H9 (cell line): ENCODE results near the gene SLC12A3. TPM values are rescaled to one million over a fixed set of nuclear protein-coding genes. Genes with fewer than 3 reads are reported as not detected.

ENCODE experiments used
- DNase-seq: peaks from one replicate; pipeline ENCODE4 v3.0.0-alpha.2; 2017
- H2AFZ ChIP-seq: one replicate; pipeline ENCODE4 v1.6.1; 2013; ENCODE audit warnings: mild to moderate bottlenecking, low read length, control low read depth, moderate library complexity
- H2AK5ac ChIP-seq: 2 replicates; pipeline ENCODE4 v1.6.1; 2013; ENCODE audit warnings: low read length, control low read depth, mixed read lengths; ENCODE audit not compliant: insufficient read length
- H2BK120ac ChIP-seq: one replicate; pipeline ENCODE4 v1.6.1; 2013; ENCODE audit warnings: low read depth, mild to moderate bottlenecking, low read length, control low read depth, inconsistent platforms; ENCODE audit not compliant: poor library complexity, severe bottlenecking
- H2BK12ac ChIP-seq: 2 replicates; pipeline ENCODE4 v1.6.1; 2013; ENCODE audit warnings: low read length, control low read depth, mixed read lengths, low read depth; ENCODE audit not compliant: insufficient read length
- H2BK15ac ChIP-seq: 2 replicates; pipeline ENCODE4 v1.6.1; 2013; ENCODE audit warnings: low read depth, low read length, control low read depth
- H2BK20ac ChIP-seq: one replicate; pipeline ENCODE4 v1.6.1; 2013; ENCODE audit warnings: low read depth, mild to moderate bottlenecking, low read length, control low read depth, inconsistent platforms; ENCODE audit not compliant: poor library complexity, severe bottlenecking
- H2BK5ac ChIP-seq: 2 replicates; pipeline ENCODE4 v1.6.1; 2013; ENCODE audit warnings: low read length, control low read depth, mixed read lengths; ENCODE audit not compliant: insufficient read length
- H3K14ac ChIP-seq: 2 replicates; pipeline ENCODE4 v1.6.1; 2013; ENCODE audit warnings: low read length, control low read depth; ENCODE audit not compliant: insufficient read depth
- H3K18ac ChIP-seq: 2 replicates; pipeline ENCODE4 v1.6.1; 2013; ENCODE audit warnings: low read depth, mild to moderate bottlenecking, mixed read lengths, low read length, control low read depth; ENCODE audit not compliant: insufficient read length
- H3K23ac ChIP-seq: 2 replicates; pipeline ENCODE4 v1.6.1; 2013; ENCODE audit warnings: low read length, control low read depth, mixed read lengths, low read depth; ENCODE audit not compliant: insufficient read length
- H3K23me2 ChIP-seq: 2 replicates; pipeline ENCODE4 v1.6.1; 2013; ENCODE audit warnings: low read depth, mild to moderate bottlenecking, mixed read lengths, low read length, control low read depth; ENCODE audit not compliant: insufficient read length, poor library complexity, severe bottlenecking
- H3K27ac ChIP-seq: 2 replicates; pipeline ENCODE4 v1.5.1; 2013; ENCODE audit warnings: low read length, control low read depth, mixed read lengths, low read depth; ENCODE audit not compliant: insufficient read length
- H3K27me3 ChIP-seq: 2 replicates; pipeline ENCODE4 v1.6.1; 2013; ENCODE audit warnings: low read length, control low read depth, inconsistent platforms; ENCODE audit not compliant: insufficient read depth
- H3K4ac ChIP-seq: 2 replicates; pipeline ENCODE4 v1.6.1; 2013; ENCODE audit warnings: low read depth, mild to moderate bottlenecking, control low read depth, inconsistent platforms, low read length, moderate library complexity
- H3K4me1 ChIP-seq: 2 replicates; pipeline ENCODE4 v1.6.1; 2013; ENCODE audit warnings: low read length, control low read depth, inconsistent platforms; ENCODE audit not compliant: insufficient read depth
- H3K4me2 ChIP-seq: 2 replicates; pipeline ENCODE4 v1.6.1; 2013; ENCODE audit warnings: low read length, control low read depth, mixed read lengths; ENCODE audit not compliant: insufficient read length, insufficient read depth
- H3K56ac ChIP-seq: 2 replicates; pipeline ENCODE4 v1.6.1; 2013; ENCODE audit warnings: low read depth, mild to moderate bottlenecking, mixed read lengths, low read length, control low read depth; ENCODE audit not compliant: insufficient read length
- H3K79me1 ChIP-seq: 2 replicates; pipeline ENCODE4 v1.6.1; 2013; ENCODE audit warnings: low read depth, mild to moderate bottlenecking, moderate library complexity, low read length, control low read depth, inconsistent platforms; ENCODE audit not compliant: insufficient read depth, poor library complexity, severe bottlenecking
- H3K79me2 ChIP-seq: 2 replicates; pipeline ENCODE4 v1.6.1; 2013; ENCODE audit warnings: low read length, control low read depth, inconsistent platforms; ENCODE audit not compliant: insufficient read depth
- H3K9ac ChIP-seq: 2 replicates; pipeline ENCODE4 v1.6.1; 2013; ENCODE audit warnings: low read length, control low read depth, mixed read lengths; ENCODE audit not compliant: insufficient read length; ENCODE audit errors: extremely low read depth
- H3K9me3 ChIP-seq: one replicate; pipeline ENCODE4 v1.6.1; 2013; ENCODE audit warnings: low read depth, low read length, inconsistent platforms; ENCODE audit not compliant: control insufficient read depth
- H3T11ph ChIP-seq: one replicate; pipeline ENCODE4 v1.6.1; 2013; ENCODE audit warnings: mild to moderate bottlenecking, low read length, control low read depth, inconsistent platforms
- H4K20me1 ChIP-seq: one replicate; pipeline ENCODE4 v1.6.1; 2013; ENCODE audit not compliant: control insufficient read depth, insufficient read length, insufficient read depth
- H4K5ac ChIP-seq: 2 replicates; pipeline ENCODE4 v1.6.1; 2013; ENCODE audit warnings: low read depth, mild to moderate bottlenecking, mixed read lengths, low read length, control low read depth; ENCODE audit not compliant: insufficient read length
- H4K8ac ChIP-seq: replicated peaks from 2 replicates; pipeline ENCODE4 v1.6.1; 2013; ENCODE audit warnings: low read length, control low read depth, mixed read lengths, low read depth; ENCODE audit not compliant: insufficient read length
- H4K91ac ChIP-seq: 2 replicates; pipeline ENCODE4 v1.6.1; 2013; ENCODE audit warnings: low read depth, mild to moderate bottlenecking, moderate library complexity, mixed read lengths, low read length, control low read depth; ENCODE audit not compliant: insufficient read length
- H3K27ac Mint-ChIP-seq, 3 experiments: 2 replicates in 2 of 3; 3 replicates in 1 of 3; pipeline ENCODE4 v1.8.0; 2020 to 2021; ENCODE audit warnings: mixed read lengths in 3 of 3, mild to moderate bottlenecking in 1 of 3, moderate library complexity in 1 of 3
- H3K27me3 Mint-ChIP-seq: 2 replicates; pipeline ENCODE4 v1.8.0; 2021; ENCODE audit warnings: low read depth, mild to moderate bottlenecking, moderate library complexity, mixed read lengths
- H3K36me3 Mint-ChIP-seq, 3 experiments: 2 replicates in 2 of 3; 3 replicates in 1 of 3; pipeline ENCODE4 v1.8.0; 2020 to 2021; ENCODE audit warnings: low read depth in 3 of 3, mixed read lengths in 3 of 3; ENCODE audit not compliant: insufficient read depth in 1 of 3
- H3K4me1 Mint-ChIP-seq, 2 experiments: 2 replicates each; pipeline ENCODE4 v1.8.0; 2020; ENCODE audit warnings: mixed read lengths in 2 of 2
- H3K4me3 Mint-ChIP-seq, 2 experiments: 2 replicates in 1 of 2; 3 replicates in 1 of 2; pipeline ENCODE4 v1.8.0; 2020 to 2021; ENCODE audit warnings: mild to moderate bottlenecking in 2 of 2, mixed read lengths in 2 of 2, moderate library complexity in 1 of 2
- H3K9me3 Mint-ChIP-seq, 2 experiments: 2 replicates in 1 of 2; 3 replicates in 1 of 2; pipeline ENCODE4 v1.8.0; 2020; ENCODE audit warnings: mild to moderate bottlenecking in 2 of 2, mixed read lengths in 2 of 2, moderate library complexity in 1 of 2
- WGBS: extraction: QIAGEN DNeasy Blood & Tissue Kit; methylation state at CpG from one replicate; pipeline ENCODE4 v1.1.7; 2013; ENCODE audit warnings: missing lambda C conversion rate, low lambda C conversion rate, mixed read lengths; ENCODE audit not compliant: insufficient read length; ENCODE audit errors: extremely low coverage; 5-methylcytosine and 5-hydroxymethylcytosine counted together
- total RNA-seq: library from RNA; stranded (reverse); gene quantifications from 2 replicates; pipeline ENCODE4 v1.2.1, GENCODE V29; 2021
- TF ChIP-seq, protein P1 (sequence below): fragments of 200-600 bp; sonication (generic); conservative IDR thresholded peaks from 3 replicates; pipeline ENCODE4 v1.8.0; 2021; ENCODE audit warnings: antibody characterized with exemption, mild to moderate bottlenecking

The SLC12A3 gene
- total RNA-seq, 1 experiment from 2014 or later = not detected

DNA sequence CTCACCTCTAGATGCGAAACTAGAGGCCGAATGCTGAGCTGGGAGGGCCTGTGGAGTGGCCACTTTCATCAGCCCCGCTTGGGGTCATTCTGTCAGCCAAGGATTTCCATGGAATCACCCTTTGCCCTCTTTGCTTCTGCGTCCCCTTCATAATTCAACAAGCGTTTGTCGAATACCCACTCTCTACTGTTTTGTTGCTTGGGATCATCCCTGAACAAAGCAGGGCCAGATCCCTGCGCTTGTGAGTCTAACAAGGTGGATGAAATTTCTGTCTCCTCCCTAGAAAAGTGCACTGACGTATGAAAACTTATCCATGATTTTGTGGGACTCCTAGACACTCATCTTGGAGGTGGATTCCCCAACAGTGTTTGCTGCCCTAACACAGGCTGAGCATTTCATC, 3.3 kb upstream of the SLC12A3 start:
- Histone ChIP-seq H3K23ac (no peak overlapping the region), H3T11ph (no peak overlapping the region), H3K4me2 (no peak overlapping the region), H2AFZ (no peak overlapping the region), H3K9ac (no peak overlapping the region), H3K56ac (no peak overlapping the region), H3K4ac (no peak overlapping the region), H3K79me2 (no peaks in the 10 kb centered on the region), H4K5ac (no peak overlapping the region), H3K9me3 (no peaks in the 10 kb centered on the region), H4K91ac (no peak overlapping the region), H3K27me3 (no peaks in the 10 kb centered on the region), H2BK120ac (no peak overlapping the region), H3K14ac (no peak overlapping the region; the same call in 1 of the 2 replicates), H3K23me2 (no peaks in the 10 kb centered on the region), H2BK5ac (no peak overlapping the region), H2BK15ac (no peak overlapping the region), H2AK5ac (no peak overlapping the region), H3K18ac (no peak overlapping the region), H2BK12ac (no peak overlapping the region), H3K79me1 (no peaks in the 10 kb centered on the region), H3K4me1 (no peaks in the 10 kb centered on the region), H4K8ac (no peak overlapping the region), H2BK20ac (no peak overlapping the region), H4K20me1 (no peaks in the 10 kb centered on the region), H3K27ac (no peak overlapping the region)
- H3K27me3 Mint-ChIP-seq = no peaks in the 10 kb centered on the region
- TF ChIP-seq, protein P1, sequence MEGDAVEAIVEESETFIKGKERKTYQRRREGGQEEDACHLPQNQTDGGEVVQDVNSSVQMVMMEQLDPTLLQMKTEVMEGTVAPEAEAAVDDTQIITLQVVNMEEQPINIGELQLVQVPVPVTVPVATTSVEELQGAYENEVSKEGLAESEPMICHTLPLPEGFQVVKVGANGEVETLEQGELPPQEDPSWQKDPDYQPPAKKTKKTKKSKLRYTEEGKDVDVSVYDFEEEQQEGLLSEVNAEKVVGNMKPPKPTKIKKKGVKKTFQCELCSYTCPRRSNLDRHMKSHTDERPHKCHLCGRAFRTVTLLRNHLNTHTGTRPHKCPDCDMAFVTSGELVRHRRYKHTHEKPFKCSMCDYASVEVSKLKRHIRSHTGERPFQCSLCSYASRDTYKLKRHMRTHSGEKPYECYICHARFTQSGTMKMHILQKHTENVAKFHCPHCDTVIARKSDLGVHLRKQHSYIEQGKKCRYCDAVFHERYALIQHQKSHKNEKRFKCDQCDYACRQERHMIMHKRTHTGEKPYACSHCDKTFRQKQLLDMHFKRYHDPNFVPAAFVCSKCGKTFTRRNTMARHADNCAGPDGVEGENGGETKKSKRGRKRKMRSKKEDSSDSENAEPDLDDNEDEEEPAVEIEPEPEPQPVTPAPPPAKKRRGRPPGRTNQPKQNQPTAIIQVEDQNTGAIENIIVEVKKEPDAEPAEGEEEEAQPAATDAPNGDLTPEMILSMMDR = no peak
- H3K27ac Mint-ChIP-seq = no peak overlapping the region; a peak in 1 of 7 replicates
- DNase-seq = no peak
- WGBS = no CpG with 5 or more reads among the region's 8 CpGs
- H3K9me3 Mint-ChIP-seq = no peaks in the 10 kb centered on the region; a peak in 1 of 5 replicates
- H3K4me1 Mint-ChIP-seq = peaks cover 14 to 17% of the 10 kb centered on the region in 2 experiments
- no peak overlapping the region for H3K4me3 Mint-ChIP-seq
- no peaks in the 10 kb centered on the region for H3K36me3 Mint-ChIP-seq
